ENCODE measurements around the gene HDAC2.

DNA sequence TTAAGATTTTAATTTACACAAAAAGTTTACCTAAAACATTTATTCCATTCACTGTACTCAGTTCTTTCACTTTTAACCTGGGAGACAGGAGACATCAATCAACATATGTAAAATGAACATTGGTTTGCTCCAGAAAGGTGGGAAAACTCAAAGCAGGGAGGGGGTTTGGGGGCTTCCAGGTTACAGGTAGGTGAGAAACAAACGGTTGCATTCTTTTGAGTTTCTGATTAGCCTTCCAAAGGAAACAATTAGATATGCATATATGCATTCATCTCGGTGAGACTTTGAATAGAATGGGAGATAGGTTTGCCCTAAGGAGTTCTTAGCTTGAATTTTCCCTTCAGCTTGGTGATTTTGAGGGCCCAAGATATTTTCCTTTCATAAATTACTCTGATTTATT is 38.2 kb upstream of the HDAC2 start:
- TF ChIP-seq POLR2AphosphoS5 (IDR thresholded peaks at IDR 0.05; ENCODE audit: insufficient read depth, low read depth, low read length), result no peak
- TF ChIP-seq, protein P1, sequence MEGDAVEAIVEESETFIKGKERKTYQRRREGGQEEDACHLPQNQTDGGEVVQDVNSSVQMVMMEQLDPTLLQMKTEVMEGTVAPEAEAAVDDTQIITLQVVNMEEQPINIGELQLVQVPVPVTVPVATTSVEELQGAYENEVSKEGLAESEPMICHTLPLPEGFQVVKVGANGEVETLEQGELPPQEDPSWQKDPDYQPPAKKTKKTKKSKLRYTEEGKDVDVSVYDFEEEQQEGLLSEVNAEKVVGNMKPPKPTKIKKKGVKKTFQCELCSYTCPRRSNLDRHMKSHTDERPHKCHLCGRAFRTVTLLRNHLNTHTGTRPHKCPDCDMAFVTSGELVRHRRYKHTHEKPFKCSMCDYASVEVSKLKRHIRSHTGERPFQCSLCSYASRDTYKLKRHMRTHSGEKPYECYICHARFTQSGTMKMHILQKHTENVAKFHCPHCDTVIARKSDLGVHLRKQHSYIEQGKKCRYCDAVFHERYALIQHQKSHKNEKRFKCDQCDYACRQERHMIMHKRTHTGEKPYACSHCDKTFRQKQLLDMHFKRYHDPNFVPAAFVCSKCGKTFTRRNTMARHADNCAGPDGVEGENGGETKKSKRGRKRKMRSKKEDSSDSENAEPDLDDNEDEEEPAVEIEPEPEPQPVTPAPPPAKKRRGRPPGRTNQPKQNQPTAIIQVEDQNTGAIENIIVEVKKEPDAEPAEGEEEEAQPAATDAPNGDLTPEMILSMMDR (IDR thresholded peaks at IDR 0.05; ENCODE audit: extremely low read depth in 1 of 2, insufficient read depth in 1 of 2, low read depth in 1 of 2, low read length in 2 of 2), result no peak
- no peak for TF ChIP-seq POLR2A (IDR thresholded peaks at IDR 0.05; ENCODE audit: low read depth, low read length)
- no peak for TF ChIP-seq EZH2 (IDR thresholded peaks at IDR 0.05; ENCODE audit: borderline replicate concordance, low read depth, low read length, severe bottlenecking)
- TF ChIP-seq FOS (IDR thresholded peaks at IDR 0.05; ENCODE audit: borderline replicate concordance, insufficient read depth, low read length), result no peak
- TF ChIP-seq JUN (IDR thresholded peaks at IDR 0.05; ENCODE audit: borderline replicate concordance, insufficient read depth, insufficient read length, low read depth), result no peak
- TF ChIP-seq, protein P2, sequence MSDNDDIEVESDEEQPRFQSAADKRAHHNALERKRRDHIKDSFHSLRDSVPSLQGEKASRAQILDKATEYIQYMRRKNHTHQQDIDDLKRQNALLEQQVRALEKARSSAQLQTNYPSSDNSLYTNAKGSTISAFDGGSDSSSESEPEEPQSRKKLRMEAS (IDR thresholded peaks at IDR 0.05; ENCODE audit: insufficient read depth, insufficient read length), result no peak
- no peak for TF ChIP-seq GATA2 (IDR thresholded peaks at IDR 0.05; ENCODE audit: insufficient read depth, insufficient read length, low read depth, low read length)

All from endothelial cell of umbilical vein (primary cell).